ENCODE measurements around the gene FBXO34. TPM values are rescaled to one million over a fixed set of nuclear protein-coding genes. Genes with fewer than 3 reads are reported as not detected.
A peak's percentile ranks its signal among the peaks of the same experiment; 100 is the strongest.
"Not testable (repeated sequence)": the region's sequence is repeated elsewhere in the genome, so short reads cannot be mapped to it uniquely, and the experiment has no call there.

FBXO34 gene
- total RNA-seq, 3 donors from 2014 or later: 12.9 to 16.7 (median 14.9) TPM

DNA sequence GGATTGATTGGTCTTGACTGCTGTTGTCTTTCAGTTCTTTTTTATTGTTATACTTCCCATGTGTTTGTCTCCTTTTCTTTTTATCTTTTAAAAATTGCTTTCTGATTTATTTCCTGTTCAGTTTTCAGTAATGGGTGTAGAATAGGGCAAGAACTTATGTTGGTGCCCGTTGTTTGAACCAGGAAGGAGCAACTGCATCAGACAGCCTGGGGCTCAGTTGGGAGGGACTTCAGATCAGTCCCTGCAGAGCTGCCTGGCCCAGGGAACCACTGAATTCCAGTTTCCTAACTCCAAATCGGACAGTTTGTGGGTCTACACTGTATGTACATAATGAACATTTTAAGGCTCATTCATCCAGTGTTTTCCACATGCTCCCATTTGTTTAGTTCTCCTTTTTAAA lies 64.9 kb downstream of the FBXO34 start:
- H3K27me3 Mint-ChIP-seq (ENCODE audit: low read depth): no peaks in the 10 kb centered on the region
- DNase-seq (no peak), ATAC-seq (no peak)
- H3K4me3 Mint-ChIP-seq: no peak overlapping the region
- no peaks in the 10 kb centered on the region for H3K9me3 Mint-ChIP-seq
- peaks cover 81% of the 10 kb centered on the region for H3K4me1 Mint-ChIP-seq (ENCODE audit: low read depth)
- H3K36me3 Mint-ChIP-seq (ENCODE audit: insufficient read depth): peaks cover 2% of the 10 kb centered on the region

DNA sequence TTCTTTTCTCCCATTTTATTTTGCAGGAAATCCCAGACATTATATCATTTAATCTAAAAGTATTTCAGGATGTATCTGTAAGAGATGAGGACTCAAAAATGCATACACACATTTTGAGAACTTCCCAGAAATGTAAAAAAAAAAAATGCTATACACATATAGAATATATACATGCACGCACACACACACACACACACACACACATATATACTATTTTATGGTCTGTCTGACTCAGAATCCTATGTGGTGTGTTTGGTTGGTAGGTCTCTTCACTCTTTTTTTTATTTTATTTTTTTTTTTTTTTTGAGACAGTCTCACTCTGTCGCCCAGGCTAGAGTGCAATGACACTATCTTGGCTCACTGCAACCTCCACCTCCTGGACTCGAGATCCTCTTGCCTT lies 65.5 kb downstream of the FBXO34 start:
- Mint-ChIP-seq H3K36me3 (ENCODE audit: insufficient read depth) (peaks cover 2% of the 10 kb centered on the region), H3K4me1 (ENCODE audit: low read depth) (peaks cover 85% of the 10 kb centered on the region), H3K4me3 (no peak overlapping the region), H3K27me3 (ENCODE audit: low read depth) (no peaks in the 10 kb centered on the region), H3K9me3 (no peaks in the 10 kb centered on the region)
- ATAC-seq (no peak), DNase-seq (no peak)

DNA sequence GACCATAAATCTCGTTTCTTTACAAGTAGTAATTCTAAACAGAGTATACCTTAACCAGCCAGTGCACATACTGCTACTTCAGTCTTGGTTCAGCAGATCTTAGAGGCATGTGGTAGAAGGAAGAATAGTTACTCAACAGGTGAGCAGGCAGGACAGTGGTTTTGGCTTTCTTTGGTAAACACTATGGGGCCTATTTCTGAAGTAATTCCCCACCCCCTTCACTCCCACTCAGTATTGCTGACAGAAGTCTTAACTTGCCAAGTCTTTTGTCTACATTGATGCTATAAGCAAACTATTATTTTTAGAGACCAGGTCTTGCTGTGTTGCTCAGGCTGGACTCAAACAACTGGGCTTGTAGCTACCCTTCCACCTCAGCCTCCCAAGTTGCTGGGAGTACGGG lies 68.5 kb downstream of the FBXO34 start:
- no peaks in the 10 kb centered on the region for H3K36me3 Mint-ChIP-seq (ENCODE audit: insufficient read depth)
- DNase-seq (no peak), ATAC-seq (peak; percentile 69 to 72)
- no peaks in the 10 kb centered on the region for H3K27me3 Mint-ChIP-seq (ENCODE audit: low read depth)
- no peaks in the 10 kb centered on the region for H3K9me3 Mint-ChIP-seq
- no peak overlapping the region for H3K4me3 Mint-ChIP-seq
- peaks cover 79% of the 10 kb centered on the region for H3K4me1 Mint-ChIP-seq (ENCODE audit: low read depth)

DNA sequence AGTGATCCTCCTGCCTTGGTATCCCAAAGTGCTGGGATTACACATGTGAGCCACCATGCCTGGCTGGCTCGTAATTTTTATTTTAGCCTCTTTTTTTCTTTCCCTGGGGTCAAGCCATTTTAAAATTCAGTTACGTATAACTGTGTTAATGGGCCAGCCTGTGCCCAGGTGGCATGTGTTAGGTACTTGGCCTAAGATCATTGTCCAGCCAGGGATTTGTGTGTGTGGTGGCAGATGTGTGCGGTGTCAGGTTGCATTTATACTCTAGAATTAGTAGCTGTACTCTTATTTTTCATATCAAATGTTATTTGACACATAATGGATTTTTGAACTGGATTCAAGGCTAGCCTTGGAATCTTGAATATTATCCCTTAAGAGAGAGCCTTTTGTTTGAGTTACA lies 69.3 kb downstream of the FBXO34 start:
- H3K36me3 Mint-ChIP-seq (ENCODE audit: insufficient read depth): peaks cover 4% of the 10 kb centered on the region
- no peak overlapping the region for H3K4me3 Mint-ChIP-seq
- peaks cover 80% of the 10 kb centered on the region for H3K4me1 Mint-ChIP-seq (ENCODE audit: low read depth)
- DNase-seq: no peak
- no peaks in the 10 kb centered on the region for H3K9me3 Mint-ChIP-seq
- ATAC-seq: no peak
- H3K27me3 Mint-ChIP-seq (ENCODE audit: low read depth): no peaks in the 10 kb centered on the region

DNA sequence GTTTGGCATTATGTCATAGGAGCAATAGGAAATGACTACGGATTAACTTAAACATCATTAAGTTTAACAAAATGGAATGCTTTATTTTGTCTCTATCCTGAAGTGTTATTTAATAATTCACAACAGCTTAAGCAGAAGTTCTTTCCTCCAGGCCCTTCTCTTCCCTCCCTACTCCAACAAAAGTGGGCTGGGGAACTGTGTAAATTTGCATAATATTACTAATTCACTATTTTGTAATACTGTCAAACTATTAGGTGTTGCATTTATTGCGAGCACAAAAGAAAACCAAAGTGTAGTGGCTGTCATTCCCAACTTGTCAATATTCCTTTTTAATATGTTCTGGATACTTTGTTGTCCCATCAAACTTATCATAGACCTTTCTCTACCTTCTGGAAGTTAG lies 70.6 kb downstream of the FBXO34 start:
- DNase-seq: no peak
- H3K4me3 Mint-ChIP-seq: no peak overlapping the region
- ATAC-seq: no peak
- peaks cover 4% of the 10 kb centered on the region for H3K36me3 Mint-ChIP-seq (ENCODE audit: insufficient read depth)
- peaks cover 82% of the 10 kb centered on the region for H3K4me1 Mint-ChIP-seq (ENCODE audit: low read depth)
- no peaks in the 10 kb centered on the region for H3K9me3 Mint-ChIP-seq
- H3K27me3 Mint-ChIP-seq (ENCODE audit: low read depth): no peaks in the 10 kb centered on the region

DNA sequence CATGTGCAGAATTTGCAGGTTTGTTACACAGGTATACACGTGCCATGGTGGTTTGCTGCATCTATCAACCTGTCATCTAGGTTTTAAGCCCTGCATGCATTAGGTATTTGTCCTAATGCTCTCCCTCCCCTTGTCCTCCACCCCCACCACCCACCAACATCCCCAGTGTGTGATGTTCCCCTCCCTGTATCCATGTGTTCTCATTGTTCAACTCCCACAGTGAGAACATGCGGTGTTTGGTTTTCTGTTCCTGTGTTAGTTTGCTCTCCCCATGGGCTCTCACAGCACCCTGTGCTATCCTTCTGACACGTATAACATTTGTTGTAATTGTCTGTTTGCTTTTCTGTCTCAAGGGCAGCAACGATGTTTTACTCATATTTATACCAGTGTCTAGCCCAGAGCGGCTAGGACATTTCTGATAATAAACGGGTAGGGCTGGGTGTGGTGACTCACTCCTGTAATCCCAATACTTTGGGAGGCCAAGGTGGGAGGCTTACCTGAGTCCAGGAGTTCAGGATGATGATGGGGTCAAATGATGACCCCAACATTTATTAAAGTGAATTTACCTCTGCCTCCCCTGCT lies 73.5 kb downstream of the FBXO34 start:
- not testable (repeated sequence) for H3K4me3 Mint-ChIP-seq; DNase-seq; H3K36me3 Mint-ChIP-seq (ENCODE audit: insufficient read depth); H3K27me3 Mint-ChIP-seq (ENCODE audit: low read depth); H3K9me3 Mint-ChIP-seq; ATAC-seq
- H3K4me1 Mint-ChIP-seq (ENCODE audit: low read depth): peaks cover 82% of the 10 kb centered on the region

DNA sequence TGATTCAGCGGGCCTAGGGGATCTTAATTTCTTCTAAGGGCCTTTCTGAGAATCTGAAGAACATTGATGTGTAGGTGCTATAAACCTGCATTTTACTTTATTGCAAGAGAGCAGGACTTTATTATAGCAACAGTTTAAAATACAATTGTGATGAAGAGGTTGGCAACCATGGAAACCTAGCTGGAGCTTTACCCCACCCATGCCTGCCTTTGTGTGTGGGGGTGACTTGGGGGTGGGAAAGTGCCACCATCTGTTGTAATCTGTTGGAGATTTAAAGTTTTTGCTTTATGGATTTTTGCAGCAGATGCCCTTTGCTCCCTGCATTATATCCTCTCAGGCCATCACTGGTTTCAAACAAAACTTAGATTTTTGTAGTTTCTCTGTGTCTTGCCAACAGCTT lies 75.8 kb downstream of the FBXO34 start:
- peaks cover 16% of the 10 kb centered on the region for H3K36me3 Mint-ChIP-seq (ENCODE audit: insufficient read depth)
- no peak for ATAC-seq
- H3K9me3 Mint-ChIP-seq: no peaks in the 10 kb centered on the region
- no peak for DNase-seq
- no peak overlapping the region for H3K4me3 Mint-ChIP-seq
- H3K27me3 Mint-ChIP-seq (ENCODE audit: low read depth): no peaks in the 10 kb centered on the region
- peaks cover 65% of the 10 kb centered on the region for H3K4me1 Mint-ChIP-seq (ENCODE audit: low read depth)

DNA sequence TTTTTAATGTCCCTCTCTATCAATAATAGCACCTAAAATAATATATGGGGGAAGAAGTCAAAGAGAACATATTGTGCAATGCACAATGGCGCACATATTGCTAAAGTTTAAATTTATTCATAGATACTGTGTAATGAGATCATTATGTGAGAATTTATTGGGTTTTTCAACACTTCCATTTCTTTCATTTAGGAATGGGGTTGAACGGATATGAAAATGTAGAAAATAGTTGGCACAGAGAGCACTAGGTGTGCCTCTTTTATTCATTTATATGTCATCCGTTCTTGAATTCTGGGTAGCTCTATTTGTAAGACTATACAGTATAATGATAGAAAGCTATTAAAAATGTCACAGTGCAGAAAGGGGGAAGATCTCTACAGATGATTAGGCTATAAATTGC lies 76.5 kb downstream of the FBXO34 start:
- Mint-ChIP-seq H3K9me3 (no peaks in the 10 kb centered on the region), H3K27me3 (ENCODE audit: low read depth) (no peaks in the 10 kb centered on the region), H3K36me3 (ENCODE audit: insufficient read depth) (peaks cover 18% of the 10 kb centered on the region), H3K4me1 (ENCODE audit: low read depth) (peaks cover 59% of the 10 kb centered on the region), H3K4me3 (no peak overlapping the region)
- DNase-seq: no peak
- ATAC-seq: no peak

DNA sequence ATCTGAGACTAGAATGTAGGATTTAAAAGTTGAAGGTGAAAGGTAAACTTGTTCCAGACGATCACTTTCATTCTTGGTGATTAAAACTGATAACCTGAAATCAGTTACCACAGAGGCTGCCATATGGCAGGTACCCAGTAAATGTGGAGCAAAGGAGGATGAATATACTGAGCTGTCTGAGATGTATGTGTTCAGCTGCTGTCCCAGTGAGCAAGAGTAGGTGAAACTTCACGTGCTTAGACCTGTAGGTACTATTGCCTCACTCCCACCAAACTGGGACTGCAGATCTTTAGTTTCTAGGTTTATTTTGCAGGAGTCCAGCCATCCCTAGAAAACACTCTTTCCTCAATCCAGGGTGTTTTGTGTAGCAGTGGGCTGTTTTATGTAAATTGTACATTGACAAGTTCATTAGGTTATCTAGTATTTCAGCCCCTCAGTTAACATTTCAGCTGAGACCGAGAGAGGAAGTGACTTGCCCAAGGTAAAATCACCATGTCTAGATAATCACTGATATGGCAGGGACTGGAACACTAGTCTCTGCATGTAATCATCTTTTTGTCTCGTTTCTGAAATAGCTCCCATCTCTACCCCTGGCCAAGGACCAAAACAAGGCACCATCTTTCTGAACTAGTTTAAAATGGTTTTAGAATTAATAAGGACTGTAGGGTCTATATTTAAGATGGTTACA lies 77.7 kb downstream of the FBXO34 start:
- no peaks in the 10 kb centered on the region for H3K9me3 Mint-ChIP-seq
- peaks cover 18% of the 10 kb centered on the region for H3K36me3 Mint-ChIP-seq (ENCODE audit: insufficient read depth)
- peaks cover 59% of the 10 kb centered on the region for H3K4me1 Mint-ChIP-seq (ENCODE audit: low read depth)
- H3K4me3 Mint-ChIP-seq: peak overlapping the region; percentile 14
- H3K27me3 Mint-ChIP-seq (ENCODE audit: low read depth): no peaks in the 10 kb centered on the region
- ATAC-seq: peak; percentile 70 to 74
- DNase-seq: no peak

DNA sequence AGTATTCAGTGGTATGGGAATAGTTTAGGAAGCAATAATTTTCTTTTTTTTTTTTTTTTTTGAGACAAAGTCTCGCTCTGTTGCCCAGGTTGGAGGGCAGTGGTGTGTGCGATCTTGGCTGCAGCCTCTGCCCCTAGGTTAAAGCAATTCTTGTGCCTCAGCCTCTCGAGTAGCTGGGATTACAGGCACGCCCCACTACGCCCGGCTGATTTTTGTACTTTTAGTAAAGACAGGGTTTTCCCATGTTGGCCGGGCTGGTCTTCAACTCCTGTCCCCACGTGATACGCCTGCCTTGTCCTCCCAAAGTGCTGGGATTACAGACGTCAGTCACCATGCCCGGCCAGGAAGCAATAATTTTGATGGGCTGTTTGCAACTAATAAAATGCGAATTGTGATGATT lies 78.3 kb downstream of the FBXO34 start:
- ATAC-seq (no peak), DNase-seq (no peak)
- H3K36me3 Mint-ChIP-seq (ENCODE audit: insufficient read depth): peaks cover 18% of the 10 kb centered on the region
- peaks cover 61% of the 10 kb centered on the region for H3K4me1 Mint-ChIP-seq (ENCODE audit: low read depth)
- no peak overlapping the region for H3K4me3 Mint-ChIP-seq
- no peaks in the 10 kb centered on the region for H3K9me3 Mint-ChIP-seq
- H3K27me3 Mint-ChIP-seq (ENCODE audit: low read depth): no peaks in the 10 kb centered on the region

DNA sequence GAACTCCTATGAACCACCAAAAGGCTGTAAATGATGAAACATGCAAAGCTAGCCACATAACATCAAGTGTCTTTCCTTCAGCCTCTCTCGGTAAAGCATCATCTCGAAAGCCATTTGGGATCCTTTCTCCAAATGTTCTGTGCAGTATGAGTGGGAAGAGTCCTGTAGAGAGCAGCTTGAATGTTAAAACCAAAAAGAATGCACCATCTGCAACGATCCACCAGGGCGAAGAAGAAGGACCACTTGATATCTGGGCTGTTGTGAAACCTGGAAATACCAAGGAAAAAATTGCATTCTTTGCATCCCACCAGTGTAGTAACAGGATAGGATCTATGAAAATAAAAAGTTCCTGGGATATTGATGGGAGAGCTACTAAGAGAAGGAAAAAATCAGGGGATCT lies 79.2 kb downstream of the FBXO34 start:
- H3K36me3 Mint-ChIP-seq (ENCODE audit: insufficient read depth): peaks cover 15% of the 10 kb centered on the region
- no peak for DNase-seq
- ATAC-seq: no peak
- H3K4me1 Mint-ChIP-seq (ENCODE audit: low read depth): peaks cover 56% of the 10 kb centered on the region
- no peaks in the 10 kb centered on the region for H3K27me3 Mint-ChIP-seq (ENCODE audit: low read depth)
- H3K9me3 Mint-ChIP-seq: no peaks in the 10 kb centered on the region
- no peak overlapping the region for H3K4me3 Mint-ChIP-seq

DNA sequence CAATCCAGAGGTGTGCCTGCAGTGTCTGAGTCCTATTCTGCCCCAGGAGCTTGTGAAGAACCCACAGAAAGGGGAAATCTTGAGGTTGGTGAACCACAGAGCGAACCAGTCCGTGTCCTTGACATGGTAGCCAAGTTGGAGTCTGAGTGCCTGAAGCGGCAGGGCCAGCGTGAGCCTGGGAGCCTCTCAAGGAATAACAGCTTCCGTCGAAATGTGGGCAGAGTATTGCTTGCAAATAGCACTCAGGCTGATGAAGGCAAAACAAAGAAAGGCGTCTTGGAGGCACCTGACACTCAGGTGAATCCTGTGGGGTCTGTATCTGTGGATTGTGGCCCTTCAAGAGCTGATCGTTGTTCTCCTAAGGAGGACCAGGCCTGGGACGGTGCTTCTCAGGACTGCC lies 79.9 kb downstream of the FBXO34 start:
- Mint-ChIP-seq H3K27me3 (ENCODE audit: low read depth) (no peaks in the 10 kb centered on the region), H3K4me3 (no peak overlapping the region), H3K4me1 (ENCODE audit: low read depth) (peaks cover 53% of the 10 kb centered on the region), H3K36me3 (ENCODE audit: insufficient read depth) (peaks cover 16% of the 10 kb centered on the region), H3K9me3 (no peaks in the 10 kb centered on the region)
- no peak for DNase-seq
- no peak for ATAC-seq

DNA sequence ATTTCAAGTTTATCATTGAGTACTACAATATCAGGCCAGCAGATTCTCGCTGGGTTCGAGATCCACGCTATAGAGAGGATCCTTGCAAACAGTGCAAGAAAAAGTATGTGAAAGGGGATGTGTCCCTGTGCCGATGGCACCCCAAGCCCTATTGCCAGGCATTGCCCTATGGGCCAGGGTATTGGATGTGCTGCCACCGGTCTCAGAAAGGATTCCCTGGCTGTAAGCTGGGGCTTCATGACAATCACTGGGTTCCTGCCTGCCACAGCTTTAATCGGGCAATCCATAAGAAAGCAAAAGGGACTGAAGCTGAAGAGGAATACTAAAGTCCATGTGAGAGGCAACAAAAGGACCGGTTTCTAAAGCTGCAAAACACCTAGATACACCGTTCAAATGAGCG lies 81.0 kb downstream of the FBXO34 start:
- H3K36me3 Mint-ChIP-seq (ENCODE audit: insufficient read depth): peaks cover 19% of the 10 kb centered on the region
- peaks cover 43% of the 10 kb centered on the region for H3K4me1 Mint-ChIP-seq (ENCODE audit: low read depth)
- ATAC-seq: no peak

DNA sequence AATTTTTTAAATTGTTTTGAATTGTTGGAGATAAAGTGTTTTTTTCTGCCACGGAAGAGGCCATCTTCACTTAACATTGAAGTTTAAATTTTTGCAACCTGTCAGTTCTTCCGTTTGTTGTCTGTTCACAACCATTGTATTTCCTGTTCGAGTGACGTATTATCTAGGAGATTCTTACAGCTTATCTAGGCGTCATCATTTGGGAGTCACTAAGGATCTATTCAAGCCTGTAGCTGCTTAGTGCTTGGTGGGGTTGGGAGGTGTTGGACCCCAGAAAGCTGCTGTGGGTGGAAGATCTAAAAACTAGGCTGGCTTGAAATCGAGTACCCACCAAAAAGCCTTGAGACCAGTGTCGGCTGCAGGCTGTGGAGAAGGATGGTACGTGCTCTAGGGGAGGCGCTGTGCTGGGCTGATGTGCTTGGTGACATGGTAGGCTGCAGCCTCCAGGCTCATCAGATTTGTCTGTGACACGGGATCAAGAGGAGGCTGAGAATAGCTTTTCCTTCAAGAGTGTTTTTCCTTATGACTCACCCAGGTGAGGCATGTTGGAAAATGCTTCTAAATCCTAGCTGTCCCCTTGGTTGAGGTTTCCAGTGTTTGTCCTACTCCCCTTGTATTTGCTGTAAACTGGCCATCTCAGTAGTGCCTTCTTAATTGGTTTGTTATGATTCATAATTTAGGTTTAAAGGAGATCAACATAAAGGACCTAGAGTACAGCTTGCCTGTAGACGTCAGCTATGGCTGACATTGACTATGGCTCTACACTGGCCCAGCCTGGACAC lies 82.7 kb downstream of the FBXO34 start:
- H3K4me3 Mint-ChIP-seq: peak overlapping the region; percentile 62
- peaks cover 19% of the 10 kb centered on the region for H3K36me3 Mint-ChIP-seq (ENCODE audit: insufficient read depth)
- ATAC-seq (peak; percentile 38 to 45), DNase-seq (no peak)
- no peaks in the 10 kb centered on the region for H3K9me3 Mint-ChIP-seq
- H3K4me1 Mint-ChIP-seq (ENCODE audit: low read depth): peaks cover 28% of the 10 kb centered on the region
- no peaks in the 10 kb centered on the region for H3K27me3 Mint-ChIP-seq (ENCODE audit: low read depth)

More for the DNA sequence above, 81.0 kb downstream of the FBXO34 start:
- H3K27me3 Mint-ChIP-seq (ENCODE audit: low read depth): no peaks in the 10 kb centered on the region
- H3K4me3 Mint-ChIP-seq: no peak overlapping the region
- no peak for DNase-seq
- H3K9me3 Mint-ChIP-seq: no peaks in the 10 kb centered on the region

DNA sequence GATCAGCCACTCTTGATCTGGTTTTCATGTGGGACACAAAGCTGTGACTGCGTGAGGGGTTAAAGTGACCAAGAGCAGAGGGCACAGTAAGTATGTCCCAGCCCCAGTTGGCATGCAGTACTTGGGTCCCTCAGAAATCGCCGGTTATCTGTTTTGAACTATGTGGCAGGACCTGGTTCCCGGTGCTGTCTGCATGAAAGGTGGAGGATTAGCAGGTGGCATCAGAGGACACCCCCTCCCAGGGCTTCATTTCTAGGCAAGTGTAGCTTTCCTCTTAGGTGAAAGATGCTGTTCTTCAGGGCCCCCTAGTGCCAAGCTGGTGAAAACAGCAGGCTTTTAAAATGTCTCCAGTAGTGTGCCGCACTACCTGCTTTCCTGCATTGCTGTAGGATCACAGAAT lies 83.3 kb downstream of the FBXO34 start:
- Mint-ChIP-seq H3K9me3 (no peaks in the 10 kb centered on the region), H3K36me3 (ENCODE audit: insufficient read depth) (peaks cover 19% of the 10 kb centered on the region), H3K4me3 (peak overlapping the region; percentile 62), H3K27me3 (ENCODE audit: low read depth) (no peaks in the 10 kb centered on the region), H3K4me1 (ENCODE audit: low read depth) (peaks cover 23% of the 10 kb centered on the region)
- peak; percentile 92 to 96 for ATAC-seq
- DNase-seq: peak; percentile 55
